T-cell (primary cell): ENCODE measurements around the gene ZC3H7B. TPM values are rescaled to one million over a fixed set of nuclear protein-coding genes. Genes with fewer than 3 reads are reported as not detected.

Experiments used
- ATAC-seq, 4 experiments: fragments of 200-7000 bp in 3 of 4; fragments of 150-1000 bp in 1 of 4; cut with Tn5 transposase; replicated peaks in 1 of 4; 1 replicate in 3 of 4; 2 replicates in 1 of 4; pipeline ENCODE4 v1.10.0; 2021; ENCODE audit warnings: moderate library complexity in 3 of 4, mild to moderate bottlenecking in 2 of 4, moderate number of reproducible peaks in 1 of 4
- CTCF ChIA-PET, 2 donors: fragments of 300-600 bp; sonication (Branson Sonifier 250); formaldehyde crosslinking; loops; one replicate each; lab custom pipeline; 2022; ENCODE audit warnings: antibody characterized with exemption in 2 of 2; lab: Charles Lee
- POLR2A ChIA-PET, 2 donors: fragments of 300-600 bp; sonication (Branson Sonifier 250); formaldehyde crosslinking; loops; one replicate each; lab custom pipeline; 2022; ENCODE audit warnings: antibody characterized with exemption in 2 of 2; lab: Charles Lee
- DNase-seq, 35 experiments: peaks; one replicate each; pipeline versions ENCODE4 v3.0.0 to v3.0.0-alpha.2; 2013 to 2023
- H3K27ac ChIP-seq: one replicate; pipeline ENCODE4 v1.5.1; 2013; ENCODE audit warnings: low read length
- H3K27me3 ChIP-seq, 2 experiments: replicated peaks in 1 of 2; 1 replicate in 1 of 2; 2 replicates in 1 of 2; pipeline versions ENCODE4 v1.6.1 to v1.7.0; 2013; ENCODE audit warnings: low read length in 1 of 2, mixed read lengths in 1 of 2; ENCODE audit not compliant: control insufficient read depth in 2 of 2, insufficient read depth in 2 of 2; ENCODE audit errors: extremely low read depth in 1 of 2
- H3K36me3 ChIP-seq, 2 donors: 1 replicate in 1 of 2; 2 replicates in 1 of 2; pipeline versions ENCODE4 v1.6.1 to v1.7.0; 2013; ENCODE audit warnings: low read length in 1 of 2; ENCODE audit not compliant: control insufficient read depth in 2 of 2, insufficient read depth in 1 of 2; ENCODE audit errors: extremely low read depth in 1 of 2
- H3K4me1 ChIP-seq, 2 experiments: 1 replicate in 1 of 2; 2 replicates in 1 of 2; pipeline versions ENCODE4 v1.6.1 to v1.7.0; 2013; ENCODE audit warnings: low read length in 2 of 2, mixed read lengths in 1 of 2; ENCODE audit not compliant: insufficient read depth in 2 of 2, control insufficient read depth in 1 of 2; ENCODE audit errors: extremely low read depth in 1 of 2
- H3K4me3 ChIP-seq, 2 donors: 1 replicate in 1 of 2; 2 replicates in 1 of 2; pipeline versions ENCODE4 v1.5.1 to v1.7.0; 2013; ENCODE audit warnings: mild to moderate bottlenecking in 2 of 2, low read length in 1 of 2, moderate library complexity in 1 of 2; ENCODE audit not compliant: control insufficient read depth in 1 of 2; ENCODE audit errors: extremely low read depth in 1 of 2
- H3K9me3 ChIP-seq: 2 replicates; pipeline ENCODE4 v1.7.0; 2013
- H3K27ac Mint-ChIP-seq, 2 donors: one replicate each; pipeline ENCODE4 v1.8.0; 2020 to 2021; ENCODE audit warnings: mild to moderate bottlenecking in 2 of 2, mixed read lengths in 2 of 2
- H3K27me3 Mint-ChIP-seq, 2 donors: one replicate each; pipeline ENCODE4 v1.8.0; 2021 to 2022; ENCODE audit warnings: mixed read lengths in 2 of 2
- H3K36me3 Mint-ChIP-seq: one replicate; pipeline ENCODE4 v1.8.0; 2021; ENCODE audit warnings: mixed read lengths
- H3K4me1 Mint-ChIP-seq, 3 donors: one replicate each; pipeline ENCODE4 v1.8.0; 2020 to 2022; ENCODE audit warnings: mixed read lengths in 3 of 3, mild to moderate bottlenecking in 1 of 3
- H3K4me3 Mint-ChIP-seq, 3 donors: one replicate each; pipeline ENCODE4 v1.8.0; 2020 to 2022; ENCODE audit warnings: mild to moderate bottlenecking in 3 of 3, mixed read lengths in 3 of 3, moderate library complexity in 3 of 3
- H3K9me3 Mint-ChIP-seq, 3 donors: one replicate each; pipeline ENCODE4 v1.8.0; 2020 to 2022; ENCODE audit warnings: mixed read lengths in 3 of 3
- WGBS: methylation state at CpG from one replicate; pipeline ENCODE4 v1.1.5; 2013; ENCODE audit warnings: missing lambda C conversion rate; ENCODE audit not compliant: insufficient coverage; 5-methylcytosine and 5-hydroxymethylcytosine counted together
- total RNA-seq, 35 experiments: library from RNA in 6 of 35; stranded (reverse) in 6 of 35; fragments of 120-200 nt in 1 of 35; gene quantifications; one replicate each; pipeline versions ENCODE4 v1.2.1 to v1.2.4 and lab custom pipeline; 2013 to 2026

Gene ZC3H7B
- total RNA-seq, 5 donors from 2014 or later (not counting 1 experiment from before 2014, with no cell fraction given): 38.5 to 50.3 (median 47.9) TPM

GRCh38 chr22:41368543-41369423 lies 67.5 kb downstream of the ZC3H7B start:
- Mint-ChIP-seq H3K27ac (no peak overlapping the region), H3K4me3 (no peak overlapping the region), H3K27me3 (peaks cover 0 to 3% of the 10 kb centered on the region in 2 donors), H3K4me1 (peaks cover 0 to 9% (median 8%) of the 10 kb centered on the region in 3 donors), H3K36me3 (no peaks in the 10 kb centered on the region), H3K9me3 (no peaks in the 10 kb centered on the region)
- DNase-seq (no peak), ATAC-seq (no peak)
- no peak overlapping the region for H3K4me3 ChIP-seq
- H3K9me3 ChIP-seq: no peaks in the 10 kb centered on the region
- peaks cover 0 to 10% of the 10 kb centered on the region in 2 experiments for H3K4me1 ChIP-seq
- no peak overlapping the region for H3K27ac ChIP-seq
- 85% methylated on average over 15 of the region's 19 CpGs for WGBS
- peaks cover 0 to 26% of the 10 kb centered on the region in 2 experiments for H3K27me3 ChIP-seq
- POLR2A ChIA-PET: no interaction called here
- H3K36me3 ChIP-seq: no peaks in the 10 kb centered on the region
- CTCF ChIA-PET: no interaction called here

GRCh38 chr22:41369424-41369745 lies 68.1 kb downstream of the ZC3H7B start:
- DNase-seq (no peak), ATAC-seq (no peak)
- POLR2A ChIA-PET: no interaction called here
- CTCF ChIA-PET: no interaction called here
- H3K36me3 ChIP-seq: no peaks in the 10 kb centered on the region
- Mint-ChIP-seq H3K4me3 (no peak overlapping the region), H3K36me3 (no peaks in the 10 kb centered on the region), H3K9me3 (no peaks in the 10 kb centered on the region), H3K4me1 (peaks cover 0 to 9% (median 8%) of the 10 kb centered on the region in 3 donors), H3K27me3 (peaks cover 0 to 3% of the 10 kb centered on the region in 2 donors), H3K27ac (no peak overlapping the region)
- no peak overlapping the region for H3K4me3 ChIP-seq
- H3K27me3 ChIP-seq: peaks cover 0 to 26% of the 10 kb centered on the region in 2 experiments
- peaks cover 0 to 10% of the 10 kb centered on the region in 2 experiments for H3K4me1 ChIP-seq
- WGBS: 81% methylated on average over 3 of the region's 3 CpGs
- H3K27ac ChIP-seq: no peak overlapping the region
- H3K9me3 ChIP-seq: no peaks in the 10 kb centered on the region

- ATAC-seq: no peak
- H3K36me3 Mint-ChIP-seq: no peaks in the 10 kb centered on the region
- Histone ChIP-seq H3K9me3 (no peaks in the 10 kb centered on the region), H3K27me3 (peaks cover 0 to 26% of the 10 kb centered on the region in 2 experiments), H3K36me3 (no peaks in the 10 kb centered on the region), H3K4me3 (no peak overlapping the region), H3K4me1 (peaks cover 0 to 10% of the 10 kb centered on the region in 2 experiments), H3K27ac (no peak overlapping the region)
- H3K4me1 Mint-ChIP-seq: peaks cover 0 to 11% (median 11%) of the 10 kb centered on the region in 3 donors
- ChIA-PET POLR2A (no interaction called here), CTCF (no interaction called here)
- no peaks in the 10 kb centered on the region for H3K9me3 Mint-ChIP-seq
- no peak overlapping the region for H3K27ac Mint-ChIP-seq
- H3K4me3 Mint-ChIP-seq: no peak overlapping the region
- H3K27me3 Mint-ChIP-seq: peaks cover 0 to 3% of the 10 kb centered on the region in 2 donors
- WGBS: no CpG with 5 or more reads among the region's 9 CpGs
- no peak for DNase-seq
Measured at GRCh38 chr22:41369837-41370236, 68.5 kb downstream of the ZC3H7B start.

- Mint-ChIP-seq H3K36me3 (no peaks in the 10 kb centered on the region), H3K27me3 (no peaks in the 10 kb centered on the region), H3K4me1 (peaks cover 4 to 15% (median 14%) of the 10 kb centered on the region in 3 donors), H3K9me3 (no peaks in the 10 kb centered on the region), H3K27ac (no peak overlapping the region), H3K4me3 (no peak overlapping the region)
- CTCF ChIA-PET: interaction anchor here in 1 of 2 donors (0.6 kb wide), 1 partner anchor 92 kb away, joined by 3 read pairs; the partner anchor contains the start of gene RANGAP1
- H3K27ac ChIP-seq: no peak overlapping the region
- H3K4me1 ChIP-seq: peaks cover 4 to 17% of the 10 kb centered on the region in 2 experiments
- H3K4me3 ChIP-seq: no peak overlapping the region
- no peaks in the 10 kb centered on the region for H3K27me3 ChIP-seq
- no CpG with 5 or more reads among the region's 6 CpGs for WGBS
- DNase-seq: no peak
- H3K36me3 ChIP-seq: no peaks in the 10 kb centered on the region
- H3K9me3 ChIP-seq: no peaks in the 10 kb centered on the region
- POLR2A ChIA-PET: interaction anchor here (0.6 kb wide), 3 partner anchors 14 to 67 kb away, joined by 3 to 16 read pairs (median 9); no protein-coding TSS in a partner anchor
- ATAC-seq: no peak
Measured at GRCh38 chr22:41377846-41378245, 76.5 kb downstream of the ZC3H7B start.

GRCh38 chr22:41380993-41381328 lies 79.6 kb downstream of the ZC3H7B start:
- peak overlapping the region; percentile 59 to 80 for H3K4me3 ChIP-seq
- peaks cover 4 to 22% of the 10 kb centered on the region in 2 experiments for H3K4me1 ChIP-seq
- POLR2A ChIA-PET: interaction anchor here (0.6 to 2.0 kb wide), 13 partner anchors 66 to 1806 kb away, joined by 3 to 13 read pairs (median 6); partner anchors contain the start of genes ACO2 (in 1 of the 2), DESI1 (in 1 of the 2), PHF5A (in 1 of the 2) and RANGAP1 (in 1 of the 2)
- H3K27ac ChIP-seq: peak overlapping the region; percentile 99
- H3K9me3 ChIP-seq: no peaks in the 10 kb centered on the region
- H3K4me1 Mint-ChIP-seq: peaks cover 9 to 23% (median 20%) of the 10 kb centered on the region in 3 donors
- WGBS: 8% methylated on average over 16 of the region's 22 CpGs
- CTCF ChIA-PET: interaction anchor here (0.6 to 1.8 kb wide), 16 partner anchors 23 to 1386 kb away, joined by 3 to 15 read pairs (median 4); partner anchors contain the start of genes FAM83F (in 1 of the 2), PHF5A (in 1 of the 2), PMM1 (in 1 of the 2) and RANGAP1 (in 1 of the 2)
- H3K27me3 ChIP-seq: no peaks in the 10 kb centered on the region
- DNase-seq (no peak), ATAC-seq (peak in 1 of 4 experiments; percentile 3)
- H3K36me3 ChIP-seq: no peaks in the 10 kb centered on the region
- H3K4me3 Mint-ChIP-seq: peak overlapping the region; percentile 87 to 92 (median 88)
- peak overlapping the region; percentile 67 to 97 for H3K27ac Mint-ChIP-seq
- H3K9me3 Mint-ChIP-seq: no peaks in the 10 kb centered on the region
- H3K27me3 Mint-ChIP-seq: no peaks in the 10 kb centered on the region
- H3K36me3 Mint-ChIP-seq: no peaks in the 10 kb centered on the region
